HG02981 (cell line): ENCODE results near the gene PUS10.
"Not testable (repeated sequence)": the region's sequence is repeated elsewhere in the genome, so short reads cannot be mapped to it uniquely, and the experiment has no call there.

Experiments
- ATAC-seq: cut with Tn5 transposase; IDR thresholded peaks from one replicate; pipeline ENCODE4 v1.9.1; 2021; ENCODE audit warnings: mild to moderate bottlenecking, moderate library complexity; ENCODE audit not compliant: unreplicated experiment

The PUS10 gene

GRCh38 chr2:61012303-61012702, 5.8 kb downstream of the PUS10 start:
- ATAC-seq: not testable (repeated sequence)

GRCh38 chr2:61011678-61012077, 6.4 kb downstream of the PUS10 start:
- ATAC-seq: no peak

GRCh38 chr2:61009355-61009754, 8.7 kb downstream of the PUS10 start:
- no peak for ATAC-seq

GRCh38 chr2:61006486-61007105, 11.5 kb downstream of the PUS10 start:
- ATAC-seq: no peak

DNA sequence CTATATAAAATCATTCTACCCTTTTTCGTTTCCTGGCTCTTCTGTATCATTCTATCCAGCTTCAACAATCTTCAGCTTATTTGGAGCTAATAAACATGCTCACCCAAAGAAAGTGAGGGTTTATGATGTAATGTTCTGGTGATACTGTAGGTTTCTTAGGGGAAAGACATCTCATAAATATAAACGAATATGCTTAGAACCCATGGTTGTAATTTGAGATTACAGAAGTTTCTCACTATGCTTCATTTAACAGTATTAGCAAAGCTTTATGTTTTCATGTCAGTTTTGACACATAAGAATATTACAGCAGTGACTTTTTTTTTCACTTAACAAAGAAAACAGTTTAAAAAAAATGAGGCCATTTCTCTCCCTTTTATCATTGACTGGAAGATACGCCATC, 12.3 kb downstream of the PUS10 start:
- no peak for ATAC-seq

DNA sequence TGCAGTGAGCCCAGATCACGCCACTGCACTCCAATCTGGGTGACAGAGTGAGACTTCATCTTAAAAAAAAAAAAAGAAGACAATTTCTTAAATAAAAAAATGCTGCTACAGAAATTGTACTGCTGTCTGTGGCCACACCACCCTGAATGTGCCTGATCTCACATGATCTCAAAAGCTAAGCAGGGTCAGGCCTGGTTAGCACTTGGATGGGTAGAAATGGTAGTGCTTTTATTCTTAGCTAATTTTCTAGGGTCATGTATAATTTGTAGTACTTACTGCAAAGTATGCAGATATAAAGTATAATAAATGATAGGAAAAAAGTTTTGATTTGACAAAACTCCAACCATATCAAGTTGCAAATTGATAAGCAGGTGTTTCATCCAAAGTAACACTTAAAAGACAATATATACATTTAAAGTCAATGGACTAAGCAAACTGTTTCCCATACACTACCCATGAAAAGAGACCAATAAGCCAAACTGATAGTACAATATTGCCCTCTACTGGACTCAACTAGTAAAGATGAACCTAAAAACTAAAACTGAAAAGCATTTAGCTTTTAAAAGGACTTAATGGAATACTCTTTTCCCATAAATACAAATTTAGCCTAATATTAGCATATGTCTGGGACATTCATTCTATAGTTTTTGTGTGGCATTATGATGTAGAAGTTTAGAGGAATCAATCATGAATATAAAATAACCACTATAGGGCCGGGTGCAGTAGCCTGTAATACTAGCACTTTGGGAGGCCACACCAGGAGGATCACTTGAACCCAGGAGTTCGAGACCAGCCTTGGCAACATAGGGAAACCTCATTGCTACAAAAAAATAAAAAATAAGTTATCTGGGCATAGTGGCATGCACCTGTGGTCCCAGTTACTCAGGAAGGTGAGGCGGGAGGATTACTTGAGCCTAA, 19.2 kb downstream of the PUS10 start:
- no peak for ATAC-seq

DNA sequence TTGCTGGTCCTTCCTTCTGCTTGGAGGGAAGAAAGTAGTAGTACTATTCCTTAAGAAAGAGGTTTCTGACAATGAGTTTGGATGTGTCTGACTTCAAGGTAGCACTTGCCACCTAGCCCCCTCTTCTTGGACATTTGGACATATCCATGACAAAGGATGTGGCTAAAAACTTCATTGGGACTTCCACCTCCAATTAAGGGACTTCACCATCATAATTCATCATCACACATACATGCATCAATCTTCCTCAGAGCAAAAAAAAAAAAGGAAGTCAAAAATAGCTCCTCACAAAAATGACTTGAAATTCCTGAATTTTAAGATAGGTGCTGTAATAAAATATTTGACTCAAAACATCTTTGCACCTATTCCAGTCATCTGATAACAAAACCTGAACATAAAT, 23.9 kb downstream of the PUS10 start:
- no peak for ATAC-seq

- ATAC-seq: peak; percentile 99
Observed at GRCh38 chr2:60992985-60993392, 25.1 kb downstream of the PUS10 start.

DNA sequence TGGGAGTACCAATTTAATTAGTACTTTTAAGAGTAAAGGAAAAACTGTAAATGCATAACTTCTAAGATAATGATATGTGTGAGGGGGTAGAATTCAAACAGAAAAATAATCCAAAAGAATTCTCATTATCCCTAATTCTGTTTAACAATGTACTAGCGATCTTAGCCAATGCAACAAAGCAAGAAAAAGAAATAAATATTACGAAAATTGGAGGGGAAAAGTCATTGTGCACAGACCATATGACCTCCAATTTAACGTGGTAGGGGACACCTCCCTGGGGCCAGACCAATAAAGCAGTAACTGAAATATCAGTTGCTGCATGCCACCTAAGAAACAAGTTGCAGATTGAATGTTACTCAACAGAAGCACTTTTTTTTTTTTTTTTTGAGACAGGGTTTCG, 26.4 kb downstream of the PUS10 start:
- ATAC-seq: no peak

DNA sequence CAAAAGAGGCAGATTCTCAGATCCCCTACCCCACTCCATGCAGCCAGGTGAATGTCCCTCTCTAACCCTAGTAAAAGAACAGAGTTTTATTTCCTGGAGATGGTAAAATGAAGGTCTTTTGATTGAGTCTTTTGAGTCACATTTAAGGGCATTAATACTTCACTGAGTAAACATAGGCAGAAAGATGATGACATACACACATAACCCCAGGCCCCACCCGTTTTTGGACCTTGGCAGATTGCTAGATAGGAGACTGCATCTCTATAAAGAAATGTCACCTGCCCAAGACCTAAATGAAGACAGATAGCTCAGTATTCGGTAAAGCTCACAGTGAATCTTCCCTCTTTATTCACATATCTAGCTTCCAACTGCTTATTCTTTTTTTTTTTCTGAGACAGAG, 28.8 kb downstream of the PUS10 start:
- no peak for ATAC-seq

GRCh38 chr2:60987656-60988055, 30.4 kb downstream of the PUS10 start:
- ATAC-seq: not testable (repeated sequence)

GRCh38 chr2:60987041-60987440, 31.0 kb downstream of the PUS10 start:
- no peak for ATAC-seq

DNA sequence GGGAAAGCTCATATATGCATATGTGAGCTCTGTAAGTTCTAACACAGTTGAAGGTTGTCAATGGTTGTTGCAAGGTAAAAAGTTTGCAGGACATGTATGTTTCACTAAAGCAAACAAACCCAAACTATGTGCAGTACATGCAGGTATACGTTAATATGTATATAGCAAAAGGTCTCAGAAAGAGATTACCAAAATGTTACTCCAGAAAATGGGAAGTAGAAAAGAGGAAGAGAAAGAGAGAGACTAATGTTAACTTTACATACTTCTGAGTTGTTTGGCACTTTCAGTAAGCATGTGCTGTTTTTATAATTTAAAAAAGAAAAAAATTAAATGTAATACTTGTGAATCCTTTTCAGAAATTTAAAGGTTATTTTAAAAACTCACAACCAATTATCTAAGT, 33.3 kb downstream of the PUS10 start:
- ATAC-seq: no peak

GRCh38 chr2:60982066-60982465, 36.0 kb downstream of the PUS10 start:
- ATAC-seq: not testable (repeated sequence)

- ATAC-seq: no peak
Observed at GRCh38 chr2:60980071-60980815, 37.8 kb downstream of the PUS10 start.

- ATAC-seq: no peak
Observed at GRCh38 chr2:60979231-60979630, 38.8 kb downstream of the PUS10 start.

GRCh38 chr2:60977562-60977895, 40.5 kb downstream of the PUS10 start:
- no peak for ATAC-seq

GRCh38 chr2:60976875-60977561, 41.0 kb downstream of the PUS10 start:
- peak; percentile 60 for ATAC-seq

DNA sequence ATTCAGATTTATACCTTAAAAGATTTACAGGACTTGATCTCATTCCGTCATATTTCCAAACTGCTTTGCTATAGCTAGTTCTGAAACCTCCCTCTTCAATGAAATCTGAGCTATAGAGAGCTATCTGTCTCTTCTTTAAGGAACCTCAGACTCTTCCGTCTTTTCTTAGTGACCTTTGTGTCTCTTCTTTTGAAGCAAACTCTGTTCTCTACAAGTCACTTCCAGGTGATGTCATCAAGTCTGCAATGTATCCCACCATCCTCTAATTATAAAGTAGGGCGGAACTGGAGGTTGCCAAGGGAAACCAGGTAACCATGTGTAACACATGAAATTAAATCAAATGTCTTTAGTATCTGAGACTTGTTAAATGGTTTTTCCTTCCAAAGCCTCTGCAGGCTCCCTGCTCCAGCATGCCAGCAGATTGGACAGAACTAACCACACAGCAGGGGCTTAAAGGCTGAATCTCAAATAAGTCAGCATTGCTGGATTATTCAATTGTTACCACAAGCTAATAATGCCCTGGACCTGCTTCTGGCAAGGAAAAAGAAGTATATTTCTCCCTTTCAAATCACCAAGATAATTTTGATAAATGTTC, 41.7 kb downstream of the PUS10 start:
- ATAC-seq: no peak

DNA sequence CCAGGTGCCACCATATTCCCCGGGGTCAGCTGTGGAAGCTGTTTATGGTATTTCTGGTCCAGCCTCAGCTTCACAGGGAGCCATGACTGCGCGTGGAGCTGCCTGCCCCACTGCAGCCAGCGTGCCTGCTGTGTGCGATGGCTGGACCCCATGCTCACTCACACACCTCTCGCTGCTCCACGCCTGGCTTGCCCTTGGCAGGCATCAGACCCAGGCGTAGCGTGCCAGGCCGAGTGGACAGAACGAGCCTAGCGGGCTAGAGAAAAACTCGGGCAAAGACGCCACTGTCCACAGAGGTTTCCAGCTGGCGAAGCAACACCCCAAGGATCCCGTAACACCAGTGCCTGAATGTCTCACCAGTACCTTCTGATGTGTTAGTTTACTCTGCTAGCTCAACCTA, 43.4 kb downstream of the PUS10 start:
- ATAC-seq: no peak

DNA sequence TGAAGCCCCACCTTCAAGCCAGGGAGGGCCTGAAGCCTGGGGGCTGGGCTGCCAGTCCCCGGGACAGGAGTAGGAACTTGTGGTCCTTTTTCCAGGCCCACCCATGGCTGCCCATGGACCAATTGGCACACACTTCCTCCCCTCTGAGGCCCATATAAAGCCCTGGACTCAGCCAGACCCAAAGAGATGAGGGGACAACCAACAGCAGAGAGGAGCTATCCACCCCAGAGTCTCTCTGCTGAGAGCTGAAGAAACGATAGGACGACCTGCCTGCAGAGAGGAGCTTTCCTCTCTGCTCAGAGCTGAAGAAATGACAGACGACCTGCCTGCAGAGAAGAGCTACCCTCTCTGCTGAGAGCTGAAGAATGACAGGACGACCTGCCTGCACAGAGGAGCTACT, 44.4 kb downstream of the PUS10 start:
- no peak for ATAC-seq
